ENCODE results near the gene SSB. TPM values are rescaled to one million over a fixed set of nuclear protein-coding genes. Genes with fewer than 3 reads are reported as not detected.
"Not testable (repeated sequence)": the region's sequence is repeated elsewhere in the genome, so short reads cannot be mapped to it uniquely, and the experiment has no call there.

The SSB gene
- total and polyA plus RNA-seq, 2 of the 4 experiments (the other 2 are of a cell fraction), result 41.2 to 75.5 TPM

DNA sequence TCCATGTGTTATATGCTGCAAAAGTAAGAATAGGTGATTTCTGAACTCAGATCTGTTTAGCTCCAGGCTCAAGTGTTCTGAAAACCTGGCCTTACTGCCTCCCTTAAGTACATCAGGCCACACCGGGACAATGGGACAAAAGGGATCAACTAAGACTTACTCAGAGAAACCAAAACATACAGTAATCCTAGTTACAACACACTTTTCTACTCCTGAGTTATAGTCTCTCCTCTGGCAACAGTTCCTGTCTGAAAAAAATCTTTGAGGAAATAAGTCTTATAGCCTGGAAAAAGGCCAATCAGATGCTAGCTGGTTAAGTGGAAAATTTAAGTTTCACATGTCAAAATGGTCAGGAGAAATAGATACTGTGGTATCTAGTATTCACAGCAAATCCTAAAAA lies 20.4 kb downstream of the SSB start:
- DNase-seq (peak; percentile 55), ATAC-seq (ENCODE audit: low read depth) (no peak)
- H2BK120ac ChIP-seq (ENCODE audit: low read depth, low read length), result no peak overlapping the region
- H2AK5ac ChIP-seq (ENCODE audit: low read depth, low read length), result no peak overlapping the region
- H3K4me1 ChIP-seq (ENCODE audit: control insufficient read depth, insufficient read depth, low read length), result peaks cover 4% of the 10 kb centered on the region
- no peak overlapping the region for H4K91ac ChIP-seq (ENCODE audit: insufficient read depth, low read depth, low read length)
- no peak overlapping the region for H3K18ac ChIP-seq (ENCODE audit: low read depth, low read length)
- intact Hi-C loops (cut with micrococcal nuclease) (no loop called here), dilution Hi-C loops (cut with HindIII; ENCODE audit: low sequenced_read_pairs, unreplicated experiment) (no loop called here), in situ Hi-C loops (cut with MboI; ENCODE audit: low sequenced_read_pairs) (loop anchor here (25.0 kb wide), 1 partner anchor 1118 kb away; the partner anchor contains the start of gene GORASP2)
- WGBS, 2 experiments (ENCODE audit: extremely low coverage in 2 of 2, insufficient read length in 1 of 2), result no CpG with 5 or more reads among the region's 1 CpG
- no peak overlapping the region for H3K23ac ChIP-seq (ENCODE audit: low read depth, low read length)
- no peak overlapping the region for H2BK20ac ChIP-seq (ENCODE audit: low read depth, low read length)
- no peak overlapping the region for H3K4me3 ChIP-seq (ENCODE audit: insufficient read depth, low read depth, low read length)
- no peak overlapping the region for H4K5ac ChIP-seq (ENCODE audit: low read depth, low read length)
- no peak overlapping the region; the same call in 1 of the 2 replicates for H3K27ac ChIP-seq (ENCODE audit: insufficient read depth, low read length)
- H4K8ac ChIP-seq (ENCODE audit: low read depth in 2 of 2, low read length in 2 of 2), result no peak overlapping the region
- no peak overlapping the region for H3K9ac ChIP-seq (ENCODE audit: low read depth, low read length)
- CTCF ChIA-PET, result no interaction called here
- peak overlapping the region; percentile 17 for H2BK5ac ChIP-seq (ENCODE audit: low read depth, low read length, poor library complexity, severe bottlenecking)
- H3K36me3 ChIP-seq (ENCODE audit: control insufficient read depth, insufficient read depth, low read length), result peaks cover 10% of the 10 kb centered on the region; the same call in 1 of the 2 replicates
- H2AK9ac ChIP-seq (replicated peaks; ENCODE audit: low read depth, low read length, poor library complexity), result no peak overlapping the region
- H4K20me1 ChIP-seq (ENCODE audit: insufficient read depth, low read length), result no peaks in the 10 kb centered on the region; the same call in 1 of the 2 replicates
- H3K9me3 ChIP-seq (ENCODE audit: control insufficient read depth, insufficient read depth, low read length), result no peaks in the 10 kb centered on the region
- H3K56ac ChIP-seq (ENCODE audit: extremely low read depth, insufficient read depth, low read length), result no peak overlapping the region
- H3K4ac ChIP-seq (ENCODE audit: low read depth, low read length), result no peak overlapping the region
- no peak overlapping the region for H3K4me2 ChIP-seq (ENCODE audit: low read depth, low read length)
- no peak overlapping the region for H2BK15ac ChIP-seq (ENCODE audit: low read depth, low read length)
- no peak for TF ChIP-seq BHLHE40 (IDR thresholded peaks at IDR 0.05; ENCODE audit: low read depth, low read length)
- TF ChIP-seq, protein P1, sequence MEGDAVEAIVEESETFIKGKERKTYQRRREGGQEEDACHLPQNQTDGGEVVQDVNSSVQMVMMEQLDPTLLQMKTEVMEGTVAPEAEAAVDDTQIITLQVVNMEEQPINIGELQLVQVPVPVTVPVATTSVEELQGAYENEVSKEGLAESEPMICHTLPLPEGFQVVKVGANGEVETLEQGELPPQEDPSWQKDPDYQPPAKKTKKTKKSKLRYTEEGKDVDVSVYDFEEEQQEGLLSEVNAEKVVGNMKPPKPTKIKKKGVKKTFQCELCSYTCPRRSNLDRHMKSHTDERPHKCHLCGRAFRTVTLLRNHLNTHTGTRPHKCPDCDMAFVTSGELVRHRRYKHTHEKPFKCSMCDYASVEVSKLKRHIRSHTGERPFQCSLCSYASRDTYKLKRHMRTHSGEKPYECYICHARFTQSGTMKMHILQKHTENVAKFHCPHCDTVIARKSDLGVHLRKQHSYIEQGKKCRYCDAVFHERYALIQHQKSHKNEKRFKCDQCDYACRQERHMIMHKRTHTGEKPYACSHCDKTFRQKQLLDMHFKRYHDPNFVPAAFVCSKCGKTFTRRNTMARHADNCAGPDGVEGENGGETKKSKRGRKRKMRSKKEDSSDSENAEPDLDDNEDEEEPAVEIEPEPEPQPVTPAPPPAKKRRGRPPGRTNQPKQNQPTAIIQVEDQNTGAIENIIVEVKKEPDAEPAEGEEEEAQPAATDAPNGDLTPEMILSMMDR (conservative IDR thresholded peaks at IDR 0.05; ENCODE audit: low read depth, low read length), result no peak
- H3K9me1 ChIP-seq (ENCODE audit: insufficient read depth, low read length), result 0 out of 2 replicates have a peak, but pooled peaks cover 3% of the 10 kb centered on the region
- H3K79me1 ChIP-seq (ENCODE audit: low read depth in 1 of 2, low read length in 2 of 2), result peaks cover 18 to 49% of the 10 kb centered on the region in 2 experiments
- H3K27me3 ChIP-seq (ENCODE audit: control insufficient read depth, insufficient read depth, low read length), result no peaks in the 10 kb centered on the region
- H3K14ac ChIP-seq (replicated peaks; ENCODE audit: low read depth, low read length), result no peak overlapping the region
- BruUV-seq (replicated peaks), result no TSS peak
- POLR2A ChIA-PET (ENCODE audit: unreplicated experiment), result interaction anchor here (0.8 kb wide), 1 partner anchor 9 kb away, joined by 3 read pairs; the partner anchor contains the start of gene UBR3
- no peak overlapping the region for H2AFZ ChIP-seq (replicated peaks; ENCODE audit: low read length, poor library complexity)

DNA sequence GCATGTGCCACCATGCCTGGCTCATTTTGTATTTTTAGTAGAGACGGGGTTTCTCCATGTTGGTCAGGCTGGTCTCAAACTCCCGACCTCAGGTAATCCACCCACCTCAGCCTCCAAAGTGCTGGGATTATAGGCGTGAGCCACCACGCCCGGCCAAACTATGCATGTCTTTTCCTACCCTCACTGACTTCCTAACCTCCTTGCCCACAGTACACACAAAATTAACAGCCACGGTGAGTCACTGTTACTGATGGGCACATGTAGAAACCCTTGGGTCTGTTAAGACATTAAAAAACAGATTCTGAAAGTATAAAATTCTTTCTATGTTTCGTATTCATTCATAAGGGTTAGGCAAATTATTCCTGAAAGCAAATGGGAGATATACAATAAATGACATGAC lies 21.4 kb downstream of the SSB start:
- H2AFZ ChIP-seq (replicated peaks; ENCODE audit: low read length, poor library complexity); H3K4me1 ChIP-seq (ENCODE audit: control insufficient read depth, insufficient read depth, low read length); H3K9me1 ChIP-seq (ENCODE audit: insufficient read depth, low read length); H2BK15ac ChIP-seq (ENCODE audit: low read depth, low read length); H3K9me3 ChIP-seq (ENCODE audit: control insufficient read depth, insufficient read depth, low read length); ATAC-seq (ENCODE audit: low read depth); H3K56ac ChIP-seq (ENCODE audit: extremely low read depth, insufficient read depth, low read length); H3K4me3 ChIP-seq (ENCODE audit: insufficient read depth, low read depth, low read length); H4K8ac ChIP-seq (ENCODE audit: low read depth in 2 of 2, low read length in 2 of 2); H3K36me3 ChIP-seq (ENCODE audit: control insufficient read depth, insufficient read depth, low read length); H3K9ac ChIP-seq (ENCODE audit: low read depth, low read length); H3K4me2 ChIP-seq (ENCODE audit: low read depth, low read length); BruUV-seq (replicated peaks); intact Hi-C loops (cut with micrococcal nuclease); H3K18ac ChIP-seq (ENCODE audit: low read depth, low read length); H2BK120ac ChIP-seq (ENCODE audit: low read depth, low read length); H2AK9ac ChIP-seq (replicated peaks; ENCODE audit: low read depth, low read length, poor library complexity); POLR2A ChIA-PET (ENCODE audit: unreplicated experiment); dilution Hi-C loops (cut with HindIII; ENCODE audit: low sequenced_read_pairs, unreplicated experiment); H3K14ac ChIP-seq (replicated peaks; ENCODE audit: low read depth, low read length); H3K27me3 ChIP-seq (ENCODE audit: control insufficient read depth, insufficient read depth, low read length); H4K91ac ChIP-seq (ENCODE audit: insufficient read depth, low read depth, low read length); H2BK5ac ChIP-seq (ENCODE audit: low read depth, low read length, poor library complexity, severe bottlenecking); H3K4ac ChIP-seq (ENCODE audit: low read depth, low read length); H2BK20ac ChIP-seq (ENCODE audit: low read depth, low read length); H4K5ac ChIP-seq (ENCODE audit: low read depth, low read length); H3K27ac ChIP-seq (ENCODE audit: insufficient read depth, low read length); H4K20me1 ChIP-seq (ENCODE audit: insufficient read depth, low read length); H2AK5ac ChIP-seq (ENCODE audit: low read depth, low read length): not testable (repeated sequence)
- CTCF ChIA-PET, result interaction anchor here (0.5 to 0.7 kb wide), 3 partner anchors 8 to 58 kb away, joined by 3 read pairs; no protein-coding TSS in a partner anchor
- Histone ChIP-seq H3K79me1 (ENCODE audit: low read depth in 1 of 2, low read length in 2 of 2) (peaks cover 21 to 53% of the 10 kb centered on the region in 2 experiments), H3K23ac (ENCODE audit: low read depth, low read length) (0 out of 2 replicates have a peak overlapping the region, but pooled peaks have one; percentile 42)
- peak; percentile 31 for DNase-seq
- in situ Hi-C loops (cut with MboI; ENCODE audit: low sequenced_read_pairs), result loop anchor here (25.0 kb wide), 1 partner anchor 1117 kb away; the partner anchor contains the start of gene GORASP2
- WGBS, 2 experiments (ENCODE audit: extremely low coverage in 2 of 2, insufficient read length in 1 of 2), result no CpG with 5 or more reads among the region's 7 CpGs

Data from IMR-90 (cell line).